A673 (cell line): ENCODE results near the gene SPON2.

Experiments used
- CTCF ChIP-seq: fragments of 300-800, 200-600 bp; sonication (generic); conservative IDR thresholded peaks from 2 replicates; pipeline ENCODE4 v1.5.1; 2017; ENCODE audit warnings: low read depth, mild to moderate bottlenecking, antibody characterized with exemption, low read length, moderate library complexity, mixed read lengths
- EZH2 ChIP-seq: fragments of 200-600 bp; sonication (generic); IDR thresholded peaks from 2 replicates; pipeline ENCODE4 v1.6.1; 2017; ENCODE audit warnings: borderline replicate concordance, low read depth, mild to moderate bottlenecking, mixed read lengths, antibody characterized with exemption, low read length; ENCODE audit not compliant: poor library complexity, severe bottlenecking

GRCh38 chr4:1124818-1125217 is 47.6 kb downstream of the SPON2 start:
- TF ChIP-seq CTCF (no peak), EZH2 (no peak)
